Pulmonary artery endothelial cell (primary cell): Measurements from ENCODE around the gene MYO6. TPM values are rescaled to one million over a fixed set of nuclear protein-coding genes. Genes with fewer than 3 reads are reported as not detected.
A peak's percentile ranks its signal among the peaks of the same experiment; 100 is the strongest.

Experiments used
- DNase-seq: peaks from one replicate; pipeline ENCODE4 v3.0.0-alpha.2; 2011; ENCODE audit warnings: low read depth, low spot score
- total RNA-seq: library from RNA; depleted of rRNA; stranded (reverse); fragments of >200 nt; gene quantifications from 2 replicates; pipeline ENCODE4 v1.2.3, GENCODE V29; 2014

The MYO6 gene
- total RNA-seq, 1 donor from 2014 or later: 25.2 TPM

- no peak for DNase-seq
These were observed 13.0 kb downstream of the MYO6 start for GRCh38 chr6:75762063-75762462.

DNA sequence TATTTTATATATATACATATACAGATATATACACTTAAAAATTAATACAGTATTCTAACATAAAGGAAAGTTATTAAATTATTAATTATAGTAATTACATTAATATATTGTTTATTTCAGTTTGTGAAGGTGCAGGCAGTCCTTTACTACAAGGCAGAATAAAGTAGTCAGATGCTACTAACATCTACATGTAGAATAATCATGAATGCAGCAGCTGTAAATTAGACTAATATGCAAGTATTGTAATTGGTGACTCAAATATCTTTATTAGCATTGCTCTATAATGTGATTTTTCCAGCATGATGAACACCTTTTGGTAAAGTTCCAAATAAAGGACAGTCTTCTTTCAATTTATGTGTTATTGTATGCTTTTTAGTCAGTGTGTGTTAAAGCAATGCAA, 17.3 kb downstream of the MYO6 start:
- no peak for DNase-seq

GRCh38 chr6:75770844-75771243, 21.8 kb downstream of the MYO6 start:
- no peak for DNase-seq

GRCh38 chr6:75775219-75775618, 26.2 kb downstream of the MYO6 start:
- no peak for DNase-seq

GRCh38 chr6:75776461-75776860, 27.4 kb downstream of the MYO6 start:
- no peak for DNase-seq

GRCh38 chr6:75778757-75779156, 29.7 kb downstream of the MYO6 start:
- no peak for DNase-seq

DNA sequence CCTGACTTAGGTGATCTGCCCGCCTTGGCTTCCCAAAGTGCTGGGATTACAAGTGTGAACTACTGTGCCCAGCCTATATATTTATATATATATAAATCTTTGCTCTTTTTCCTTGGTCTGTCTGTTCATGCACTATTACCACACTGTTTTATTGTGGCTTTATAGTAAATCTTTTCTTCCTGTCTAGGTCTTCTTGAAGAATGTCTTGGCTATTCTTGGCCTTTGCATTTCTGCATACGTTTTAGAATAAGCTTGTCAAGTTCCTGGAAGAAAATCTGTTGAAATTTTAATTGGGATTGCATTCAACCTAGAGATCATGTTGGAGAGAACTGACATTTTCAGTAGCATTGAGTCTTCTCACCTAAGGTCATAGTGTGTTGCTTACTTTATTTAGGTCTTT, 37.1 kb downstream of the MYO6 start:
- no peak for DNase-seq

DNA sequence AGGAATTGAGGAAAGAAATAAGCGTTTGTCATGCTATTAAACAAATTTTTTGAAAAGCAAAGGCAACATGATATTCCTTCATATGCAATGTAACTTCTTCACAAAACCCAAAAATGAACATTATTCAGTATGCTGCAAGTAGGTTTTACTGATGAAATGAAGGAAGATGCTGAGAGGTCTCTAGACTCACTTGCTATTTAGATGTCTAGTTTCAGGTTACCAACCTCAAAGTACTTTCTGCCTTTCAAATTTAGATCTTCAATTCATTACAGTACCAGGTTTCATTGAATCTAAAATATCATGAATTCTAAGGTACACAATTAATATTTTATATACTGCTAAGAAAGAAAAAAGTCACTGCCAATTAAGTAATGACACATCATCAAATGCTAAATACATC, 39.9 kb downstream of the MYO6 start:
- no peak for DNase-seq

DNA sequence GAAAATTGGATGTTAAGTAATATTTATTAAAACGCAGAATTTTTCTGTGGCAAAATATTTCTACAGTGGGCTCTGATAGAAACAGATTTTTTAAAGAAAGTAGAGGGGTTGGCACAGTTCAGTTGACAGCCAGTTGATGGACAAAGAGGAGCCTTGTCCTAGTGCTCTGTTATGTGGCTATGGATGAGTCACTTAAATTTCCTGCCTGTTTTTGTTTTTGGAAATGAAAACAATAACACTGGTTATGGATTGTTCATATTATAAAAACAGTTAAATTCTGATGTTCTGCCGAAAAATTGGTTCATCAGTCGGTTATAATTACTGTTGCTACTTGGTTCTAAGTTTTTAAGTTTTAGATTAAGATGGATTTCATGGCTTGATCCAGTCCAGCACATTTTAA, 42.8 kb downstream of the MYO6 start:
- peak; percentile 15 for DNase-seq

GRCh38 chr6:75794351-75794846, 45.4 kb downstream of the MYO6 start:
- DNase-seq: no peak

GRCh38 chr6:75794954-75795739, 46.1 kb downstream of the MYO6 start:
- DNase-seq: no peak

DNA sequence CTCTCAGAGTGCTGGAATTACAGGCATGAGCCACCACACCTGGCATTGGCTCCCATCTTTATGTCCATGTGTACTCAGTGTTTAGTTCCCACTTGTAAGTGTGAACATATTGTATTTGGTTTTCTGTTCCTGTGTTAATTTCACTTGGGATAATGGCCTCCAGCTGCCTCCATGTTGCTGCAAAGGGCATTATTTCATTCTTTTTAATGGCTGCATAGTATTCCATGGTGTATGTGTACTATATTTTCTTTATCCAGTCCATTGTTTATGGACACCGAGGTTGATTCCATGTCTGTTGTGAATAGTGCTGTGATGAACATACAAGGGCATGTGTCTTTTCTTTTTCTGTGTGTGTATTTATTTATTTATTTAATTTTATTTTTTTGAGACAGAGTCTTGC, 47.7 kb downstream of the MYO6 start:
- no peak for DNase-seq

- no peak for DNase-seq
These were observed 51.1 kb downstream of the MYO6 start for GRCh38 chr6:75800133-75800532.

- DNase-seq: no peak
These were observed 51.9 kb downstream of the MYO6 start for GRCh38 chr6:75800708-75801505.

DNA sequence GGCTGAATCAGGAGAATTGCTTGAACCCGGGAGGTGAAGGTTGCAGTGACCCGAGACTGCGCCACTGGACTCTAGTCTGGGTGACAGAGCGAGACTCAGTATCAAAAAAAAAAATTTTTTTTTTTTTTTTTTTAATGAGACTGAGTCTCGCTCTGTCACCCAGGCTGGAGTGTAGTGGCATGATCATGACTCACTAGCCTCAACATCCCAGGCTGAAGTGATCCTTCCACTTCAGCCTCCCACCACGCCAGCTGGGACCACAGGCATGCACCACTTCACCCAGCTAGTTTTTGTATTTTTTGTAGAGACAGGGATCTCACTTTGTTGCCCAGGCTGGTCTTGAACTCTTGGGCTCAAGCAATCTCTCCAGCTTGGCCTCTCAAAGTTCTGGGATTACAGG, 53.3 kb downstream of the MYO6 start:
- no peak for DNase-seq

GRCh38 chr6:75808507-75808906, 59.5 kb downstream of the MYO6 start:
- no peak for DNase-seq

GRCh38 chr6:75812560-75812959, 63.5 kb downstream of the MYO6 start:
- DNase-seq: no peak

DNA sequence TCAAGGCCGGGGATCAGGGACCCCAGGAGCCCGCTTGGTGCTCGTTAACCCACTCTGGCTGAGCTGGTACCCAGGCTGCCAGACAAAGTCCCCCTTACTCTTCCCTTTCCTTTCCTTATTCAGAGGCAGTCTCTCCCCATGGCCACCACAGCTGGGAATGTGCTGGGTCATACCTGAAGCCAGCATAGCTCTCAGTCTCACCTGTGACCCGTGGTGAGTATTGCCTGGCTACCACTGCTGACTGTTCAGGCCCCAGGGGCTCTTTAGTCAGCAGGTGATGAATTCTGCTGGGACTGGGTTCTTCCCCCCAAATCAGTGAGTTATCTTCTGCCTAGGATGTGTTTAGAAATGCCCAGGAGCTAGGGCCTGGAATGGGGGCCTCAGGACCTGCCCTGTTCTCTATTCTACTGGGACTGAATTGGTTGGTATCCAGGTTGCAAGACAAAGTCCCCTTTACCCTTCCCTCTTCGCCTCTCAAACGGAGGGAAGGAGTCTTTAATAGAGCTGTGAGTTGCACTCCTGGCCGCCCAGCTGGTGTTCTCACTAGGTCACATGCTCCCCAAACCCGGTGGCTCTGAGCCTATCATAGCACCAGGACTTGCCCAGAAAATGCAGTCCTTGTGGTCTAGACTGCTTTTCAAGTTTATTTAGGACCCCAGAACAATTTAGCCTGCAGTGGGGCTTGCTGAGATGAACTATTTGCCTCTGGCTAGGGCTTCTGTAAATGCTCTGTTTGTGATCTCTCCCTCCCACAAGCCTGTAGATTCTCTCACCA, 64.6 kb downstream of the MYO6 start:
- no peak for DNase-seq

DNA sequence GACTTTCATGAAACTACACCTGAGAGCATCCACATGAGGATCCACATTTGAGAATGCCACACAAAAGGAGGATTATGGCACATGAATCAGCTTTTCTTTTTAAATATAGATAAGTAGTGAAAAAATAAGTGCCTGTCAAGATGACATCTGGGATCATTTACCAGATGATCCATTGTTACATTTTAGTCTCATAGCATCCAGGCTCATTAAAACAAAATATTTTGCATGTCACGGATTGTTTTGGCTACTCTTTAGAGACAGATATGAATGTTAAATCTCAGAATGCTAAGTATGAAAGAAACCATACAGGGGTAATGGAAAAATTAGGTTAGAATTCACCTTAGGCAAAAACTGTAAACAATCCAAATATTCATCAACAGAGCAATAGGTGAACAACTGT, 66.7 kb downstream of the MYO6 start:
- DNase-seq: no peak

- no peak for DNase-seq
These were observed 69.2 kb downstream of the MYO6 start for GRCh38 chr6:75818098-75818855.
